Germinal center (tissue), 1 donor: ENCODE data around the gene NPAS3.

Source experiments
- DNase-seq: peaks from one replicate; pipeline ENCODE4 v3.0.0; 2012; ENCODE audit warnings: mixed read lengths, low spot score

NPAS3 gene

GRCh38 chr14:33516898-33517436, 578.3 kb downstream of the NPAS3 start:
- no peak for DNase-seq

GRCh38 chr14:33521192-33521591, 582.5 kb downstream of the NPAS3 start:
- DNase-seq: no peak

- no peak for DNase-seq
Observed at GRCh38 chr14:33524244-33524643, 585.6 kb downstream of the NPAS3 start.

- DNase-seq: no peak
Observed at GRCh38 chr14:33525626-33526025, 586.9 kb downstream of the NPAS3 start.

- no peak for DNase-seq
Observed at GRCh38 chr14:33527023-33527634, 588.5 kb downstream of the NPAS3 start.

GRCh38 chr14:33528655-33529054, 590.0 kb downstream of the NPAS3 start:
- no peak for DNase-seq

GRCh38 chr14:33529787-33530757, 591.4 kb downstream of the NPAS3 start:
- DNase-seq: no peak

GRCh38 chr14:33532553-33532952, 593.9 kb downstream of the NPAS3 start:
- no peak for DNase-seq

GRCh38 chr14:33534104-33534503, 595.4 kb downstream of the NPAS3 start:
- no peak for DNase-seq

GRCh38 chr14:33534632-33535031, 596.0 kb downstream of the NPAS3 start:
- DNase-seq: no peak

GRCh38 chr14:33539918-33540357, 601.3 kb downstream of the NPAS3 start:
- DNase-seq: no peak

GRCh38 chr14:33541171-33541570, 602.5 kb downstream of the NPAS3 start:
- DNase-seq: no peak

GRCh38 chr14:33542338-33543287, 603.9 kb downstream of the NPAS3 start:
- no peak for DNase-seq

- no peak for DNase-seq
Observed at GRCh38 chr14:33545696-33546095, 607.0 kb downstream of the NPAS3 start.

- DNase-seq: no peak
Observed at GRCh38 chr14:33548606-33549005, 609.9 kb downstream of the NPAS3 start.

GRCh38 chr14:33551963-33552362, 613.3 kb downstream of the NPAS3 start:
- DNase-seq: no peak

GRCh38 chr14:33553706-33554278, 615.1 kb downstream of the NPAS3 start:
- no peak for DNase-seq

- no peak for DNase-seq
Observed at GRCh38 chr14:33554988-33555387, 616.3 kb downstream of the NPAS3 start.

GRCh38 chr14:33555710-33556350, 617.2 kb downstream of the NPAS3 start:
- no peak for DNase-seq

- no peak for DNase-seq
Observed at GRCh38 chr14:33556382-33557121, 617.9 kb downstream of the NPAS3 start.
